Liver (tissue), 9 donors: Measurements from ENCODE around the gene SLC6A16. TPM values are rescaled to one million over a fixed set of nuclear protein-coding genes. Genes with fewer than 3 reads are reported as not detected.

ENCODE experiments used
- DNase-seq: peaks from one replicate; pipeline ENCODE4 v3.0.0-alpha.2; 2017; ENCODE audit warnings: low spot score
- H3K27ac ChIP-seq, 2 donors: one replicate each; pipeline ENCODE4 v1.7.0; 2013; ENCODE audit warnings: inconsistent platforms in 2 of 2, low read length in 2 of 2, control low read depth in 1 of 2, low read depth in 1 of 2, mild to moderate bottlenecking in 1 of 2
- H3K27me3 ChIP-seq, 4 donors: one replicate each; pipeline versions ENCODE4 v1.6.1 to v1.7.0; 2013; ENCODE audit warnings: low read length in 3 of 4, inconsistent platforms in 1 of 4, mild to moderate bottlenecking in 1 of 4, moderate library complexity in 1 of 4; ENCODE audit not compliant: control insufficient read depth in 4 of 4, insufficient read depth in 4 of 4
- H3K36me3 ChIP-seq, 4 donors: one replicate each; pipeline versions ENCODE4 v1.6.1 to v1.7.0; 2013; ENCODE audit warnings: low read length in 3 of 4, mild to moderate bottlenecking in 3 of 4, low read depth in 1 of 4, moderate library complexity in 1 of 4; ENCODE audit not compliant: control insufficient read depth in 4 of 4, insufficient read depth in 3 of 4
- H3K4me1 ChIP-seq, 4 donors: one replicate each; pipeline versions ENCODE4 v1.6.1 to v1.7.0; 2013; ENCODE audit warnings: low read length in 3 of 4, mild to moderate bottlenecking in 3 of 4, moderate library complexity in 1 of 4; ENCODE audit not compliant: control insufficient read depth in 4 of 4, insufficient read depth in 4 of 4
- H3K4me3 ChIP-seq, 3 donors: one replicate each; pipeline versions ENCODE4 v1.6.1 to v1.7.0; 2013; ENCODE audit warnings: low read length in 3 of 3, control low read depth in 1 of 3, low read depth in 1 of 3, mild to moderate bottlenecking in 1 of 3
- H3K9ac ChIP-seq, 2 donors: one replicate each; pipeline ENCODE4 v1.7.0; 2013; ENCODE audit warnings: low read length in 2 of 2, mild to moderate bottlenecking in 2 of 2, moderate library complexity in 2 of 2, control low read depth in 1 of 2, low read depth in 1 of 2
- H3K9me3 ChIP-seq, 4 donors: one replicate each; pipeline versions ENCODE4 v1.6.1 to v1.7.0; 2013; ENCODE audit warnings: low read length in 3 of 4; ENCODE audit not compliant: control insufficient read depth in 4 of 4
- CTCF ChIP-seq: fragments of 150-350 bp; IDR thresholded peaks from 2 replicates; pipeline ENCODE4 v1.5.1; 2017; ENCODE audit warnings: improper control_type of control experiment, low read depth, low read length; ENCODE audit not compliant: missing input control
- FOXA1 ChIP-seq: IDR thresholded peaks from 2 replicates; pipeline ENCODE4 v1.6.1; 2016; ENCODE audit warnings: antibody characterized with exemption
- FOXA2 ChIP-seq: IDR thresholded peaks from 2 replicates; pipeline ENCODE4 v1.6.1; 2016; ENCODE audit warnings: antibody characterized with exemption
- GABPA ChIP-seq, 2 donors: IDR thresholded peaks in 1 of 2; conservative IDR thresholded peaks in 1 of 2; 2 replicates each; pipeline ENCODE4 v1.6.1; 2016; ENCODE audit warnings: antibody characterized with exemption in 2 of 2, mild to moderate bottlenecking in 1 of 2, moderate library complexity in 1 of 2
- NR2F2 ChIP-seq: IDR thresholded peaks from 2 replicates; pipeline ENCODE4 v1.6.1; 2016; ENCODE audit warnings: antibody characterized with exemption
- RAD21 ChIP-seq, 2 donors: IDR thresholded peaks; 2 replicates each; pipeline ENCODE4 v1.6.1; 2016; ENCODE audit warnings: antibody characterized with exemption in 2 of 2, mild to moderate bottlenecking in 2 of 2
- REST ChIP-seq: IDR thresholded peaks from 2 replicates; pipeline ENCODE4 v1.6.1; 2016; ENCODE audit warnings: antibody characterized with exemption, mild to moderate bottlenecking
- RXRA ChIP-seq, 2 donors: IDR thresholded peaks; 2 replicates each; pipeline ENCODE4 v1.6.1; 2017 to 2018; ENCODE audit warnings: antibody characterized with exemption in 2 of 2, mild to moderate bottlenecking in 1 of 2
- SP1 ChIP-seq: IDR thresholded peaks from 2 replicates; pipeline ENCODE4 v1.6.1; 2018; ENCODE audit warnings: antibody characterized with exemption, mild to moderate bottlenecking
- ZBTB33 ChIP-seq: IDR thresholded peaks from 2 replicates; pipeline ENCODE4 v1.6.1; 2016; ENCODE audit warnings: antibody characterized with exemption
- whole genome bisulfite sequencing: extraction: QIAGEN DNeasy Blood & Tissue Kit; methylation state at CpG from one replicate; pipeline ENCODE4 v1.1.7; 2013; 5-methylcytosine and 5-hydroxymethylcytosine counted together
- polyA plus RNA-seq, 2 donors: library from polyadenylated mRNA; stranded (reverse) in 1 of 2; unstranded in 1 of 2; fragments of 200-250 nt in 1 of 2; fragments of >200 nt in 1 of 2; fragmentation: Nextera tagmentation in 1 of 2; extraction: Ambion mirVana in 1 of 2; gene quantifications; one replicate each; pipeline versions ENCODE4 v1.2.1 to v1.2.3, GENCODE V29; 2013 to 2015
- total RNA-seq, 2 donors: library from RNA; depleted of rRNA; stranded (reverse); fragments of >200 nt; gene quantifications; one replicate each; pipeline ENCODE4 v1.2.3, GENCODE V29; 2014
- donor health status: healthy.
- donor health status: healthy.
- donor health status: healthy.
- donor health status: healthy.
- donor health status: healthy.

The SLC6A16 gene
- total and polyA plus RNA-seq, 4 donors = 0.19 to 2.7 (median 1.5) TPM

- H3K4me3 ChIP-seq = no peak overlapping the region
- peaks cover 0 to 14% (median 6%) of the 10 kb centered on the region in 4 donors for H3K36me3 ChIP-seq
- 82% methylated on average over 3 of the region's 3 CpGs for WGBS
- no peaks in the 10 kb centered on the region for H3K4me1 ChIP-seq
- no peak for DNase-seq
- H3K9ac ChIP-seq = no peak overlapping the region
- no peaks in the 10 kb centered on the region for H3K27me3 ChIP-seq
- no peaks in the 10 kb centered on the region for H3K9me3 ChIP-seq
- H3K27ac ChIP-seq = no peak overlapping the region
- TF ChIP-seq FOXA1 (no peak), GABPA (IDR thresholded peaks at IDR 0.05 in 1 of 2, conservative IDR thresholded peaks at IDR 0.05 in 1 of 2) (no peak), FOXA2 (no peak), CTCF (peak; percentile 1)
Observed at GRCh38 chr19:49347835-49348234, 22.8 kb upstream of the SLC6A16 start.

GRCh38 chr19:49347191-49347590 is 22.2 kb upstream of the SLC6A16 start:
- Histone ChIP-seq H3K27me3 (no peaks in the 10 kb centered on the region), H3K36me3 (peaks cover 0 to 14% (median 6%) of the 10 kb centered on the region in 4 donors), H3K4me3 (no peak overlapping the region), H3K4me1 (no peaks in the 10 kb centered on the region), H3K9me3 (no peaks in the 10 kb centered on the region), H3K9ac (no peak overlapping the region), H3K27ac (no peak overlapping the region)
- DNase-seq = no peak
- TF ChIP-seq REST (no peak), CTCF (no peak), SP1 (no peak), GABPA (IDR thresholded peaks at IDR 0.05 in 1 of 2, conservative IDR thresholded peaks at IDR 0.05 in 1 of 2) (no peak), NR2F2 (no peak), RAD21 (IDR thresholded peaks at IDR 0.05) (no peak), RXRA (IDR thresholded peaks at IDR 0.05) (no peak), ZBTB33 (no peak), FOXA2 (no peak)
- WGBS = 95% methylated on average over 15 of the region's 15 CpGs
